GM20000 (cell line): ENCODE measurements around the gene EHF.

Experiments used
- DNase-seq: peaks from one replicate; pipeline ENCODE4 v3.0.0; 2012; ENCODE audit warnings: low spot score
- TF ChIP-seq, protein P1 (sequence below): IDR thresholded peaks from 2 replicates; pipeline ENCODE4 v1.5.1; 2012; ENCODE audit warnings: mild to moderate bottlenecking, control low read depth; ENCODE audit errors: extremely low read depth, missing control alignments

Gene EHF

GRCh38 chr11:34620820-34621792 lies at the start of gene EHF:
Gene EHF, plus strand, starts transcription at chr11:34621093. Its CDS starts 21,538 bp downstream, at chr11:34642631.
- TF ChIP-seq, protein P1, sequence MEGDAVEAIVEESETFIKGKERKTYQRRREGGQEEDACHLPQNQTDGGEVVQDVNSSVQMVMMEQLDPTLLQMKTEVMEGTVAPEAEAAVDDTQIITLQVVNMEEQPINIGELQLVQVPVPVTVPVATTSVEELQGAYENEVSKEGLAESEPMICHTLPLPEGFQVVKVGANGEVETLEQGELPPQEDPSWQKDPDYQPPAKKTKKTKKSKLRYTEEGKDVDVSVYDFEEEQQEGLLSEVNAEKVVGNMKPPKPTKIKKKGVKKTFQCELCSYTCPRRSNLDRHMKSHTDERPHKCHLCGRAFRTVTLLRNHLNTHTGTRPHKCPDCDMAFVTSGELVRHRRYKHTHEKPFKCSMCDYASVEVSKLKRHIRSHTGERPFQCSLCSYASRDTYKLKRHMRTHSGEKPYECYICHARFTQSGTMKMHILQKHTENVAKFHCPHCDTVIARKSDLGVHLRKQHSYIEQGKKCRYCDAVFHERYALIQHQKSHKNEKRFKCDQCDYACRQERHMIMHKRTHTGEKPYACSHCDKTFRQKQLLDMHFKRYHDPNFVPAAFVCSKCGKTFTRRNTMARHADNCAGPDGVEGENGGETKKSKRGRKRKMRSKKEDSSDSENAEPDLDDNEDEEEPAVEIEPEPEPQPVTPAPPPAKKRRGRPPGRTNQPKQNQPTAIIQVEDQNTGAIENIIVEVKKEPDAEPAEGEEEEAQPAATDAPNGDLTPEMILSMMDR = no peak
- DNase-seq = no peak

DNA sequence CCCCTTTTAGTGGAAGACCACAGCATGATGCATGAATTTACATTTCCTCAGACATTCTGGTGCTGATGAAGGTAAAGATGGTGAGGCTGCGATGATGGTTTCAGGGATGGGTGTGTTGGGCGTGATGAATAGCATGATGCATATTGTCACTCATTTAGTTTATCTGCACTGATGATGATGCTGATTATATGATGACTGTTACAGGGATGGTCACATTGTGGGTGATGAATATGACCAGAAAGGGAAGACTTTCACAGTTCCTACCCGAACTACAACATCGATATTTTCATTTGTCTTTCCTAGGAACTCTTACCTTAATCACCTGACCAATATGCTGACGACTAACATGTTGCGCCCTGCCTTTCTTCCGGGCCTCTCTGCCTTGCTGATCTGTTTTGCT lies 47.4 kb upstream of the EHF start:
- no peak for DNase-seq
- TF ChIP-seq, protein P1 = no peak

GRCh38 chr11:34575261-34575660 lies 45.6 kb upstream of the EHF start:
- no peak for DNase-seq
- TF ChIP-seq, protein P1 = no peak

DNA sequence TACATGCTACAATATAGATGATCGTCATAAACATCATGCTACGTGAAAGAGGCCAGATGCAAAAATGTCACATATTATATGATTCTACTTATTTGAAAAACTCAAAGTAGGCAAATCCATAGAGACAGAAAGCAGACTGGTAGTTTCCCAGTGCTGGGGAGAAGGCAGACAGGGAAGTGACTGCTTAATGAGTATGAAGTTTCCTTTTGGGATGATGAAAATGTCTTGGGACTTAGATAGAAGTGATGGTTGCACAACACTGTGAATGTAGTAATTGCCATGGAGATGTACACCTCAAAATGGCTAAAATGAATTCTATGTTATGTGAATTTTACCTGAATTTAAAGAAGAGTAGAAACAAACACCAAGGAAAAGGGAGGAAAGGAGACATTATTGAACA lies 45.2 kb upstream of the EHF start:
- TF ChIP-seq, protein P1 = no peak
- DNase-seq = no peak

GRCh38 chr11:34576331-34576730 lies 44.6 kb upstream of the EHF start:
- DNase-seq = no peak
- TF ChIP-seq, protein P1 = no peak

- TF ChIP-seq, protein P1 = no peak
- no peak for DNase-seq
Observed at GRCh38 chr11:34583818-34584217, 37.1 kb upstream of the EHF start.

DNA sequence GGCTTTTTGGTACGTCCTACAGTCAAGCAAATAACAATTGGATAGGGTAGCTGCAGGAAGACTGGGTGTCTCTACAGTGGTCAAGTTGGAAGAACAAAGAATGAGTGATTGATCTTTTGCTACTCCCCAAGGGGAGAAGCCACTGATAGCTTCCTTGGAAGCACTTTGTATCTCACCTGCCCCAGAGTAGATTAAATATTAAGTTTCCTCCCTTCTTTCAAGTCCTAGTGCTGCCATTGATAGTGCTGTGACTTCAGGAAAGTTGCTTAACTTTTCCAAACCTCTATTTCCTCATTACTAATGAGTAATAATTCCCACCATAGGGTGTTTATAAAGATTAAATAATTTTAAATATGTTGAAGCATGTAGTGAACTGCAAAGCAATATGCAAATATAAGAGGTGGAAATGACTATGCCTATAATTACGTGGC lies 35.6 kb upstream of the EHF start:
- TF ChIP-seq, protein P1 = no peak
- DNase-seq = no peak
